Lower leg skin (tissue), 3 donors: ENCODE measurements around the gene ELAVL2.

ENCODE experiments used
- POLR2A ChIP-seq, 2 donors: fragments of 450-650 bp; IDR thresholded peaks; one replicate each; pipeline ENCODE4 v1.6.1; 2016 to 2017; ENCODE audit warnings: antibody characterized with exemption in 2 of 2, mild to moderate bottlenecking in 1 of 2, moderate library complexity in 1 of 2
- TF ChIP-seq, protein P1 (sequence below), 3 donors: fragments of 450-650 bp; IDR thresholded peaks; one replicate each; pipeline ENCODE4 v1.5.1; 2016; ENCODE audit warnings: antibody characterized with exemption in 3 of 3, mild to moderate bottlenecking in 3 of 3, moderate library complexity in 2 of 3

DNA sequence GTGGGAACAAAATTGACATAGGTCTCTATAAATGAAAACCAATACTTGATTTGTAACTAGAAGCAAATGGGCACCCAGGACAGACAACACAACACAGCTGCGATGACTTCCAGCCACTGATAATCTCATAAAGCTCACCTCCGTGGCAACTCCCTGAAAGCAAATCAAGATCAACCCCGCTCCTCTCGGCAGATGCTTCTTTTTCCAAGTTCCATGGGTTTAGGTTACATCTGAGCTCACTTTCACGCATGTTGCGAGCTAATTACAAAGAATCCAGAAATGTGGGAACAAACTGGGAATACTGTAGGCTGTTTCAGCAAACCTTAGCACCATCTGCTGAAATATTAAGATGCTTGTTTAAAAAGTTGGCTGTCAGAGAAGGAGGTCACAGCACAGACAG lies 153.9 kb downstream of the ELAVL2 start:
- TF ChIP-seq, protein P1, sequence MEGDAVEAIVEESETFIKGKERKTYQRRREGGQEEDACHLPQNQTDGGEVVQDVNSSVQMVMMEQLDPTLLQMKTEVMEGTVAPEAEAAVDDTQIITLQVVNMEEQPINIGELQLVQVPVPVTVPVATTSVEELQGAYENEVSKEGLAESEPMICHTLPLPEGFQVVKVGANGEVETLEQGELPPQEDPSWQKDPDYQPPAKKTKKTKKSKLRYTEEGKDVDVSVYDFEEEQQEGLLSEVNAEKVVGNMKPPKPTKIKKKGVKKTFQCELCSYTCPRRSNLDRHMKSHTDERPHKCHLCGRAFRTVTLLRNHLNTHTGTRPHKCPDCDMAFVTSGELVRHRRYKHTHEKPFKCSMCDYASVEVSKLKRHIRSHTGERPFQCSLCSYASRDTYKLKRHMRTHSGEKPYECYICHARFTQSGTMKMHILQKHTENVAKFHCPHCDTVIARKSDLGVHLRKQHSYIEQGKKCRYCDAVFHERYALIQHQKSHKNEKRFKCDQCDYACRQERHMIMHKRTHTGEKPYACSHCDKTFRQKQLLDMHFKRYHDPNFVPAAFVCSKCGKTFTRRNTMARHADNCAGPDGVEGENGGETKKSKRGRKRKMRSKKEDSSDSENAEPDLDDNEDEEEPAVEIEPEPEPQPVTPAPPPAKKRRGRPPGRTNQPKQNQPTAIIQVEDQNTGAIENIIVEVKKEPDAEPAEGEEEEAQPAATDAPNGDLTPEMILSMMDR (IDR thresholded peaks at IDR 0.05): no peak
- no peak for TF ChIP-seq POLR2A (IDR thresholded peaks at IDR 0.05)
